Activated CD8-positive, alpha-beta memory T cell treated with anti-CD3 and anti-CD28 coated beads, Interleukin-2, amount 50 U/mL, for 48 hours (primary cell): Measurements from ENCODE around the gene CNTNAP5.
"Not testable (repeated sequence)": the region's sequence is repeated elsewhere in the genome, so short reads cannot be mapped to it uniquely, and the experiment has no call there.

Experiments
- DNase-seq: peaks from one replicate; pipeline ENCODE4 v3.0.0-alpha.2; 2020

CNTNAP5 gene

DNA sequence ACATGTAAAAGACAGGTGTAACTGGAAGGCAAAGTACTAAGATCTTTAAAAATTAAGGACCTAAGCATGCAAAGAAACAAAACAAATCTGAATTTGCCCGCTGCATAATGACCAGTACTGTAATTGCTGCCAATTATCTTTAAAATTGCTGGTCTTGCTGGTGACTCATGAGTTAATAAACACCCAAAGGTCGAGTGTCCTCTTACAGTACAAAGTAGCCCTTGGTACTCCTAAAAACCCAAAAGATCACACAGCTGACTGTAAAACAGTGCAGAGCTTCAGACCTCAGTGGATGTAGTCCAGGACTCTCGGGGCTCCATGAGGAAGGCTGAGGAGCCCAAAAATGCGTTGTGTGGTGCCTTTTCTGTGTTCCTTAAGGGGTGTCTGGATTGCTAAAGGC is 308.7 kb downstream of the CNTNAP5 start:
- no peak for DNase-seq

DNA sequence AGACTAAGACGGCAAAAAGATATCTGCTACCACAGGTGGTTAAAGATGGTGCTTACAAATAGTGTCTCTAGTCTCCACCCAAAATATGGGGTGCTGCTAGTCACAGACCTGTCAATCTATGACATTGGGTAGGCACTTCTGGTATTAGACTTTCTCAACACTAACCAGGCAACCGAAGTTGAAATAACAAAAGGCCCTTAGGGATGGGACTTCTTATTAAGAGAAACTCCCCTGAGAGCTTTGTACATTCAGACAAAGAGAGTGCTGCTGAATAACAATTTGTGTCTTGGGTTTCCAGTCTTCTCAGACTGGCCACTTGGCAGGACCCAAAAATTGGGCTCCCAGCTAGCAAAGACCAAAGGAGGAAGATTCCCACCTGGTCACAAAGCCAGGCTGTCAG is 310.0 kb downstream of the CNTNAP5 start:
- no peak for DNase-seq

DNA sequence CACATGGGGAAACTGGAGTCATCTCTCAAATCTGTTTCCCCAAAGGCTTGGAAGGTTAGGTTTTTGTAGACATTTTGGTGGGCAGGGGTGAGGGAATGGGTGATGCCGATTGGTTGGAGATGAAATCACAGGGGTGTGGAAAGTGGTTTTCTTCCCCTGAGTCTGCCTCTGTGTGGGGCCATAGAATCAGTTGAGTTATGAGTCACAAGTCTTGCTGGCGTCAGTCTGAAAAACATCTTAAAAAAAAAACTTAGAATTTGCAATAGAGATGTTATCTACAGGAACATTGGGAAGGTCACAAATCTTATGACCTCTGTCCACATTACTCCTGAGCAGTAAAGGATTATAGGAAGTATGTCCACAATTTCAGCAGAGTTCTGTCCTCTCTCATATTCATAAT is 314.6 kb downstream of the CNTNAP5 start:
- no peak for DNase-seq

DNA sequence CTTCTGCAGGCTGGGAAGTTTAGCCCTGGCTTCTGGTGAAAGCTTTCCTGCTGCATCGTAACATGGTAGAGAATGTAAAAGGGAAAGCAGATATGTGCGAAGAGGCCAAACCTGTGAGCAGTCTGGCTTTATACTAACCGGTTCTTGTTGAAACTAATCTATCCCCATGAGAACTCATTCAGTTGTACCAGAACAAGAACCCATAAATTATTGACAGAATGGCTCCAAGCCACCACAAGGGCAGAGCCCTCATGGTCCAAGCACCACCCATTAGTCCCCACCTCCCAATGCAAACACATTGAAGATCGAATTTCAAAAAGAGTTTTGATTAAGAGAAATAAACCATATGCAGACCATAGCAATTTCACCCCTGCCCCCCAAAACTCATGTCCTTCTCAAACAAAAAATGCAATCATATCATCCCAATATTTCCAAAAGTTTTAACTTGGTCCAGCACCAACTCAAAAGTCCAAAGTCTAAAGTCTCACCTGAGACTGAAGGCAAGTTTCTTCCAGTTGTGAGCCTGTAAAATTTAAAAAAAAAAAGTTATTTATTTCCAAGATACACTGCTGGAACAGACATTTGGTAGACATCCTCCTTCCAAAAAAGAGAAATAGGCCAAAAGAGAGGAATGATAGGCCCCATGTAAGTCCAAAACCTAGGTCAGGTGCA is 318.9 kb downstream of the CNTNAP5 start:
- no peak for DNase-seq

DNA sequence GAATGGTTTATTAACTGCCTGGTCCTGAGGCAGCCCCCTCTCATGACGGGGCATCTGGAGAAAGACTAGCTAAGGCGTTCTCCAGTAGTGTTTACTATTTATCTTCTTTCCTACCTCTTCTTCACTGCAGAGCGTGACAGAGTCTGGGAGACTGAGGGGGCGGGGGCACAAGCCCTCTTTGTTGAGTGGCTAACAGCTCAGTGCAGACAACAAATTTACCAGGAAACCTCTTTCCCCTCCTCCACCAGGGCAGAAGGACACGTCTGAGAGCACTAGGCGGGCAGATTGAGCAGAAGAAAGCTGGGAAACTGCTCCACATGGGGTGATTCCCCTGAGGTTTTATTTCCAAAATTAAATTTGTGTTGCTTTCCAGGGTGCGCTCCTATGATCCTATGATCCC is 322.1 kb downstream of the CNTNAP5 start:
- DNase-seq, result no peak

DNA sequence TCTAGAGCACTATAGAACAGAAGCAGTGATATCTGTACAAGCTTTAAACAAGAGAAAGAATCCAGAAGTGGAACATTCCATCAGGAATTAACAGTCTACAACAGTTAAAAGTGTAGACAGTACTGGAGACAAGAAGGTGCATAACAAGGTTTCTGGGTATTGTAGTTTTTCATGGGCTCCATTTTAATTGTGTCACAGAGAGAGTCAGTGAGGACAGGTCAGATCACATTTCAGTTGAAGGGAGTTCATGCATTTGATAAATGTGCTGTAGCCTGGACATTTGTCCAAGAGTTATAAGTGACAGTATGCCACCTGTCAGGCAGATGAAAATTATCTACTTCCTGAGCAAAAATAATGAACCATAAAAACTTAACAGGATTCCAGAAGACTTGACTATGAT is 328.6 kb downstream of the CNTNAP5 start:
- DNase-seq, result no peak

DNA sequence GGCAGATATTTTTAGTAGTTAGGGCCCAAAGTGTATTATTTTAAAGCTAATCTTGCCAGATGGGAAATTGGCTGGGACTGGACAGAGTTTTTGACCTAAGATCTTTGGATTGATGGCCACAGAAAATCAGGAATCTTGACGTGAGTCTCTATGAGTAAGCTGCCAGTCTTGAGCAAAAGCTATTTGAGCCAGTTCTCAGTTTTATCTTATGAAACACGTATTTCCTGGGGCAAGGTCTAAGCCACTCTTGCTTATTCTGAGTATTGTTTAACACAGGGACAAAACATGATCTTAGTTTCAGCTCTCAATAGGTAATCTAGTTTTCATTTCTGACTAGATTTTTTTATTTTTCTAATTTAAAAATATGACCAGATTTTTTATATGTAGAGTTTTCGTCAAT is 329.4 kb downstream of the CNTNAP5 start:
- no peak for DNase-seq

DNA sequence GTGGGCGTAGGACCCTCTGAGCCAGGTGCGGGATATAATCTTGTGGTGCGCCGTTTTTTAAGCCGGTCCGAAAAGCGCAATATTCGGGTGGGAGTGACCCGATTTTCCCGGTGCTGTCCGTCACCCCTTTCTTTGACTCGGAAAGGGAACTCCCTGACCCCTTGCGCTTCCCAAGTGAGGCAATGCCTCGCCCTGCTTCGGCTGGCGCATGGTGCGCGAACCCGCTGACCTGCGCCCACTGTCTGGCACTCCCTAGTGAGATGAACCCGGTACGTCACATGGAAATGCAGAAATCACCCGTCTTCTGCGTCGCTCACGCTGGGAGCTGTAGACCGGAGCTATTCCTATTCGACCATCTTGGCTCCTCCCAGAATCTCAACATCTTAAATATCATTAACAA is 336.9 kb downstream of the CNTNAP5 start:
- not testable (repeated sequence) for DNase-seq

DNA sequence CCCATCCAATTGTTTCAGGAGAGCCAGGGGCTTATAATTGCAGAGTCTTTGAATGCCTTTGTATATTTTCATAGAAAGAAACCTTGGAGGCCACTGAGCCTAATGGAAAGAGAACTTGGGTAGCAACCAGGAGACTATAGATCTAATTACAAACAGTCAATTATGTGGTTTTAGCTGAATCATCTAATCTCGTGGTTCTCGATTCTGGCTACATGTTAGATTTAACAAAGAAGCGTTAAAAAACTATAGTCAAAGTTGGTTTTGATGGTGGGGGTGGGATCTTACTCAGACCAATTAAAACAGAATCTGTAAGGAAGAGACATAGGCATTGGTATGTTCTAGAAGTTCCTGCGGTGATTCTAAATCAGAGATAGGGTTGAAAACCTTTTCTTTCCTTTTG is 344.1 kb downstream of the CNTNAP5 start:
- DNase-seq, result no peak

DNA sequence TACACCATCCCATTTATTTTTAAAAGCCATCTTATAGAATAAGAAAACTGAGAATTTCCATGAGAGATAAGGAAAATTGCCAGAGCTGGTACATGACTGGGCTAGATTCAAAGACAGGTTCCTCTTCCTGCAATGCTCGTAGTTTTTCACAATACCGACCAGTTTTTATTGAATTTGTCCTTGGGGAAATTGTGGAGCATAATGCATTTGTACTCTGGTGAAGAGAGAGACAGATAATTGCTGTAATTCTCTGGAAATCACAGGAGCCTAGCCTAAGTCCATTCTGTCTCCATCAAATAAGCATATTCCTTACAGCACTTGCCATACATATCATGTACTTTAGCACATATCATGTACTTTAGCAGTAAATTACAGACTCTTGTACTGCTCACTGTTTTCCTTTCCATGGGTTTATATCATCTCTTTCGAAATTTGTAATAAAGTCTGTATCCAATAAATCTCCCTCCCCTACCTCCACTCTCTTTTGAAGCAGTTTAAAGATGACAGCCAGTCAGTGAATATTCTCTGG is 355.2 kb downstream of the CNTNAP5 start:
- DNase-seq, result no peak

DNA sequence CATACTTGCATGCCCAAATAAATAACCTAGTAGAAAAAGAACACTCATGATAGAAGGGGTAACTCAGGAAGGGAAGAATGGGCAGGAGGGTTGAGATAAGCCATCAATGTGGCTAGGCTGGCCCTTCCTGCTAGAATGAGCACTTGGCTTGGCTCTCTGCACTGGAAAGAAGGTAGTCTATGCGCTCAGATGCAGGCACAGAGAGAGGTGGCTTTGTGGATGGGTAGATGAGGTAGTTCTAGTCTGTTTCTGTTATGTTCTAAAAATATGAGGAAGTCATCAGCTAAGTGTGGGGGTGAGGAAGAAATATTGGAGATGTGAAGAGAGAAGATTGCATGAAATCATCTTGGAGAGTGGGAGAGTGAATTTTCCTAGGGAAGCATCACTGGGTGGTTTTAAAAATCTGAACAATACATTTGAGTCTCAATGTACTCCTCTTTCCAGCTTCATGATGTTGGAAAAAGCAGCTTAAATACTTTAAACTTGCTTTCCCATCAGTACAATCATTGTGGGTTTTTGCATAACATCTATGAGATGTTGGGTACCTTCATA is 357.1 kb downstream of the CNTNAP5 start:
- DNase-seq, result no peak

DNA sequence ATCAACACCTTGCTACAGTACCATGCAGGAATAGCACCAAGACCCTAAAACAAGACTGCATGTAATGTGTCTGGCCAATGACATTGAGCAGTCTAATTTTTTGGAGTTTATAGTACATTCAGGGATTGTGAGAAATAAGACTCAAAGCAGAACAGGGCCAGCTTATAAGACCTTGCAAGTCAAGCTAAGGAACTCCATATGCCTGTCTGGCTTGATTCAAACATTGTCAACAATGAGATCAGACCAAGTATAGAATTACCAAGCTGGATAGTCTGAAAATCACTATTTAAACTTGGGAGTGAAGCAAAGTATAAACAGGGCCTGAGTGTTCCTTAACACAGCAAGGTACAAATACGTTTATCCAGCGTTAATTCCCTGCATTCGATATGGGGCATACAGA is 370.9 kb downstream of the CNTNAP5 start:
- DNase-seq, result no peak

DNA sequence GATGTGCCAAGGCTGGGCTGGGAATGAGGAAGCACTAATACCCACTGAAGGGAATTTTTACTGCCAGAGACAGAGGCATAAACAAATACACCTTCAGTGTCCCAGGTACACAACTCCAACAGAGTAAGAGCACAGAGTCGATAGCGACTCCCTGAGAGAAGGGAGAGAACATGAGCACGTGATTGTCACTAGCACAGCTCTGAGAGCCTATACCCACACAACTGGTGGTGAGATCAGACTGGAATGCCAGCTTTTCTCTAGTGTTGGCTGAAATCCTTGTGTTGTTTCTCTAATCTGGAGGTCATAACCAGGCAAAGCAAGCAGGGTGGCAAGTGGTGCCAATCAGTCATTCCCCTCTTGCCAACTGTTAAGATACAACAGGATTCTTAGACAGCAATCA is 377.2 kb downstream of the CNTNAP5 start:
- DNase-seq, result no peak

DNA sequence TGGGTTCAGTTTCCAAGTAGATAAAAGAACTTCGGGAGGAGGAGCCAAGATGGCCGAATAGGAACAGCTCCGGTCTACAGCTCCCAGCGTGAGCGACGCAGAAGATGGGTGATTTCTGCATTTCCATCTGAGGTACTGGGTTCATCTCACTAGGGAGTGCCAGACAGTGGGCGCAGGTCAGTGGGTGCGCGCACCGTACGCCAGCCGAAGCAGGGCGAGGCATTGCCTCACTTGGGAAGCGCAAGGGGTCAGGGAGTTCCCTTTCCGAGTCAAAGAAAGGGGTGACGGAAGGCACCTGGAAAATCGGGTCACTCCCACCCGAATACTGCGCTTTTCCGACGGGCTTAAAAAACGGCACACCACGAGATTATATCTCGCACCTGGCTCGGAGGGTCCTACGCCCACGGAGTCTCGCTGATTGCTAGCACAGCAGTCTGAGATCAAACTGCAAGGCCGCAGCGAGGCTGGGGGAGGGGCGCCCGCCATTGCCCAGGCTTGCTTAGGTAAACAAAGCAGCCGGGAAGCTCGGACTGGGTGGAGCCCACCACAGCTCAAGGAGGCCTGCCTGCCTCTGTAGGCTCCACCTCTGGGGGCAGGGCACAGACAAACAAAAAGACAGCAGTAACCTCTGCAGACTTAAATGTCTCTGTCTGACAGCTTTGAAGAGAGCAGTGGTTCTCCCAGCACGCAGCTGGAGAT is 382.9 kb downstream of the CNTNAP5 start:
- DNase-seq, result not testable (repeated sequence)

DNA sequence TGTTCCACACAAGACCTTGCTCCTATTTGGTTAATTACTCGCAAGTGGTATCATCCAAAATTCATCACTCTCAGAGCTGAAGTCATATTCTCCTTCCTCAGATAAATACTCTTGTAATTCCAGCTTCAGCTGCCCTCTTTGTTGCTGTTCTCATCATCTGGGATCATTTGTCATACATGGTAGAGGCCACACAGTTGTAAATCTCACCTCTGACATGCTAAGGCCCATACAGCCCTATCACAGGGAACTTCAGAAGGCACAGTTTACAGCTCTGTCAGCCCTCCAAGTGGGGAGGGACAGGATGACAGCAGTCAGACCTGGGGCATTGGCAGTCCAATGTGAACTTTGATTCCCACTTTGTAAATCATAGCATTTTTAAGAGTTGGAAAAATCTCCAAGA is 399.0 kb downstream of the CNTNAP5 start:
- DNase-seq, result no peak

DNA sequence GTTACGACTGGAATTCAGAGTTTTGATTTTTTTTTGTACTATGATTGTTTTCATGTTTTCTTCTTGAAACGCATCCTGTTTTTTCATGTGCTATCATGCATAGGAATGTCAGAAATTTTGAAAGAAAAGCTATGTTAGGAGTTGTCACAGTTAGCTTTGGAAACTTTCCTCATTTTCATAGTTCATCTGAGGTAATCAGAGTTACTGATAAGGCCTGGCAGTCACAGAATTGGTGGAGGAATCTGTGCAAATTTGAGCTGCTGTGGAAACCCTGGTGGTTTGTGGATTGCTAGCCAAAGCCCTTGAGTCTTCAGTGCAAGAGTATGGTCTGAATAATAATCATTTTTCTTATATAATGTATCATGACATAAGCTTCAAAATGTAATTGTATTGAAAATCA is 401.0 kb downstream of the CNTNAP5 start:
- no peak for DNase-seq

DNA sequence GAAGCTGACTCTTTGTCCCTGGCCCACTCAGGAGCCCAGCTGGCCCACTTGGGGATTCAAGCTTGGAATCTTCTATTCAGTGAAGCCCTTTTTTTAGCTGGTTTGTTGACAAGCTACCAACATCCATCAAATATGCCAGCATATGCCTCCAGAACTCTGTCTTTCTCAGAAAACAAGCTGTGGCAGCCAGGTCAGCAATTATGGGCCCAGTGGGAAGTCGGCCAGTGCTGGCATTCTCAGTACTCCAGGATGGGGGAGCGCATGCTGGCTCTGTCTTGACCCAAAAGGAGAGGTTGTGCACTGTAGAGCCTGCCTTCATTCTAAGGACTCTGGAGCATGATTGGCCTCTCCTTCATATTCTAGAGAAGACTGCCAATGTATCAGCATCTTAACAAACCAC is 401.5 kb downstream of the CNTNAP5 start:
- no peak for DNase-seq

DNA sequence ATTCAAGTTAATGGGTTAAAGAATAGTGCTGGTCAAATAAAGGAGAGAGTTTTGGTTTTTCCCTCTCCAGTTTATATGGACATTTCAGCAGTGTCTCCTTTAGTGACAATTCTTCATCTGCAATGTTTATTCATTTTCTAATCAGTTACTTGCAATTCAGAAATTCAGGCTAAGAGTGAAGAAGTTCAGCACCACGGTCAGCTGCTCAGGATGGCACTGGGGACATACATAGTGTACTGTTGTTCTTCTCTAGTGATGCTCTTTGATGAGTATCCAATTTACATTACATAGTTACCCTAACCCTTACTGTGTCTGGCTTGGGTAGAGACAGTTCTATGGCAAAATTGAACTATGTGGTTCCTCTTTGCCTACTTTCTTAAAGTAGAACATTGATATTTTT is 412.7 kb downstream of the CNTNAP5 start:
- DNase-seq, result no peak

DNA sequence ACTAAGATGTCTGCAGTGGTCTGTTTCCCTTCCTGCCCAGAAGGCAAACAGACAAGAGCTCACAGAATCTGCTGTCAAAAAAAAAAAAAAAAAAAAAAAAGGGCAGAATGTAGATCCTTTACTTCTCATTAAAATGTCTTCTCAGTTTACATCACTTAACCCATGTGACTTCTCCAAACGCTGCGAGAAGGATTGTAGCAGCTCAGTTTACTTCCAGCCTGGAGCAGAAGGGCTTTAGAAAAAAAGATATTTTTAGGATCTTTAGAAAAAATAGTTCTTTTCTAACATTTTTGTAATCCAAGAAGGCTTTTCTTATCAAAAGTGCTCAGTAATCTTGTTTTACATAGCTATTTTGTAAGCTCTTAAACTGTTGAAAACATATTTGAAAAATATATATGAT is 425.4 kb downstream of the CNTNAP5 start:
- no peak for DNase-seq

DNA sequence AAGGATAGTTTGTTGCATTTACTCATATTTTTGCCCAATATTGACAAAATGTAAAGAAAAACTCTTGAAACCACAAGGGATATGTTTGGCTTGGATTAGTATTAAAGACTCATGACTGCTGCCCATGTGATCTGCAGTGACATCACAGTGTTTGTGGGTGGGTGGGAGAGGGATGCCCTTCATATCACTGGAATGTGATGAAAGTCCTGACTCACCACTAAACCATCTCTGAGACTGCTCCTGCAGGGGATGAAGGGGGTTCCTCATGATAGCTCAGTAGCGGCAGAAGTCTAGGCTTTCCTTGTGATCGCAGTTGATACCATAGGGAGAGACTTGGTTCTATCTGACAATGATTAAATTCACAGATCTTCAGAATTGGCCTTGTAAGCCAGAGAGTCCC is 451.2 kb downstream of the CNTNAP5 start:
- no peak for DNase-seq

DNA sequence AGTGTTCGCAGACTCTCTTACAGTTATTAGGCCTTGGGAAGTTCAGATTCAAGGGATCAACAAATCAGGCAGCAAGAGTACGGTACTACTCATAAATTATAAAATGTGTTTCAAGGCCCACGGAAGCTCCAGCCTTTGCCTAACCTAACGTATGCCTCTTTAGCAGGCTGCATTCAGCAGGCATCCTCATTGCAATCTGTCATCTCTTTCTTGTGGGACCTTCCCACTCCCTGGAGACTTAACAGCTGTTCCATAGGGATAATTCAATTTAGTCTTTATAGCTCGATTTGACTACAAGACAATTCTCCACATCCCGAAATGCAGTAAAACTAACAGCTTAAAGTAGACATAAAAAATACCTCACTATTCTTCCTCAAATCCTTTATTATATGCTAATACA is 453.7 kb downstream of the CNTNAP5 start:
- DNase-seq, result no peak

DNA sequence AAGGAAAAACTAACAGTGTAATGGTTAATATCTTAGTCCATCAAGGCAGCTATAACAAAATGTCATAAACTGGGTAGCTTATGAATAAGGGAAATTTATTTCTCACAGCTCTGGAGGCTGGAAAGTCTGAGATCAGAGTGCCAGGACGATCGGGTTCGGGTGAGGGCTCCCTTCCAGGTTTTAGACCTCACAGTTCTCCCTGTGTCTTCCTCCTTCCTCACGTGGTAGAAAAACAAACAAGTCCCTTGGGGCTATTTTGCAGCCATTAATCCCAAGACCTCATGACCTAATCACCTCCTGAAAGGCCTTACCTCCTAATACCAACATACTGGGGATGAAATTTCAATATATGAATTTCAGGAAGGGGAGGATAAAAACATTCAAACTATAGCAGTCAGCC is 455.9 kb downstream of the CNTNAP5 start:
- DNase-seq, result no peak

DNA sequence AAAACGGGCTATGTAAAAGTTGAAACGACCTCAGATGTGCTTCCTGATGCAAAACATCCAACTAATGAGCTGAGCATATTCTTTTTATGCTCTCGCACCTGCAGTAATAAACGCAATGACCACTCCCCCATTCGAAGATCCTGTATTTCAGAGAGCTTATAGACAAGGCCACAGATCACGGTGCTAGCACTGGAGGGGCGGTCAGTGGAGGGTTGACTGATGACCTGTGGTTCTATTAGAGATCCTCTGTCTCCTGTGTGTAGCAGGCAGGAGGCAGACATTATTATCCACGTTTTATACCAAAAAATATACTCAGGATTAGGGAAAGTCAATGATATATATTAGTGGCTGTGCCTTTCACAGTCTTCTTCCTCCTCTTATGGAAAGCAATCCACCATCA is 457.0 kb downstream of the CNTNAP5 start:
- no peak for DNase-seq

DNA sequence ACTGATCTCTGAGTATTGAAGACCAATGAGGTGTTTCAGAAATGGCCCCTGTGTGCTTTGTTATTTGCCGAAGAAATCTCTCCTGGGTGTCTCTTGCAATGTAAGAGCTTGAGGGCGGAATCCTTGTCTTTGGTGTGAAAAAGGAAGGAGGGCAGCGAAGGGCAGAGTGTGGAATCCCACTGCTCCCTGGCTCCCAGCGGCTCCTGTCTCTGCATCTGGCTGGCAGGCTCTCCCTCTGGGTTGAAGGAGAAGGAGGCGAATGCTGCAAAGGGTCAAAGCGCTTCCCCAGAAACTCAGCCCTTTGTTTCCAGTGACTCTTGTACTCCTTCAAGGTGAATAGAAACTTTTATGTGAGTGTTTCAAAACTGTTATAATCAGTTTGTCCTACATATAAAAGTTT is 457.5 kb downstream of the CNTNAP5 start:
- no peak for DNase-seq

DNA sequence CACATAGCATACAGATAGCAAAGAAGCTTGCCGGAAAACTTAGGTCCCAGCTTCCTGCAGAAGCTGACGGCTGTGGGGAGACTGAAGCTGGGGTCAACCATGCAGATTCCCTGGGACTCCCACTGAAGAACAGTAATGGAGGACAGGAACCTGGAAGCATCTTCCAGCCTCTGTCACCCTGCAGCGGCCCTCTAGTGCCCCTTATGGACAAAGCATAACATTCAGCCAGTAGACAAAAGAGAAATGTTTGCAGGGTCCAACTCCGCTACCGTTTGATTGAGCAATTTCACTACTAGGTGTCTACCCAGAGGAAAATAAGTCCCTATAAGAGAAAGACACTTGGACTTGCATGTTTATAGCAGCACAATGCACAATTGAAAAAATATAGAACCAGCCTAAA is 460.6 kb downstream of the CNTNAP5 start:
- DNase-seq, result no peak
